Esophagus muscularis mucosa (tissue), 3 donors: ENCODE data around the gene ALG6.

Source experiments
- EP300 ChIP-seq: sonication (generic); formaldehyde crosslinking; IDR thresholded peaks from one replicate; pipeline ENCODE4 v1.6.1; 2017; ENCODE audit warnings: antibody characterized with exemption
- TF ChIP-seq, protein P1 (sequence below), 3 experiments: fragments of 200-600 bp in 2 of 3; fragments of 450-650 bp in 1 of 3; sonication (generic) in 2 of 3; IDR thresholded peaks; one replicate each; pipeline ENCODE4 v1.5.1; 2017 to 2019; ENCODE audit warnings: antibody characterized with exemption in 3 of 3, mild to moderate bottlenecking in 2 of 3, moderate library complexity in 1 of 3

DNA sequence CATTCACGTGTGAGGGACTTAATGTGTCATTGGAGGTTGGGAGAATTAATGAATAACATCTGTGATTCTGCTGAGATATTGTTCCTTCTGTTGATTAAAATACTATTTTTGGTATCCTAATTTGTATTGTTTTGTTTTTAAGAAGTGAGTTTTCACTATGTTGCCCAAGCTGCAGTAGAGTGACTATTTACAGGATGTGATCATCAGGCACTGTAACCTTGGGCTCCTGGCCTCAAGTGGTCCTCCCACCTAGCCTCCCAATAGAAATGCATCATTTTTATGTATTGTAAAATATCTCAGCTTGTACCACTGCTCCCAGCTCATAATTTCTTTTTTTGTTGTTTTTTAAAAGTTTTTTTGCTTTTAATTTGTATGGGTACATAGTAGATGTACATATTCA is 14.3 kb downstream of the ALG6 start:
- no peak for TF ChIP-seq EP300
- TF ChIP-seq, protein P1, sequence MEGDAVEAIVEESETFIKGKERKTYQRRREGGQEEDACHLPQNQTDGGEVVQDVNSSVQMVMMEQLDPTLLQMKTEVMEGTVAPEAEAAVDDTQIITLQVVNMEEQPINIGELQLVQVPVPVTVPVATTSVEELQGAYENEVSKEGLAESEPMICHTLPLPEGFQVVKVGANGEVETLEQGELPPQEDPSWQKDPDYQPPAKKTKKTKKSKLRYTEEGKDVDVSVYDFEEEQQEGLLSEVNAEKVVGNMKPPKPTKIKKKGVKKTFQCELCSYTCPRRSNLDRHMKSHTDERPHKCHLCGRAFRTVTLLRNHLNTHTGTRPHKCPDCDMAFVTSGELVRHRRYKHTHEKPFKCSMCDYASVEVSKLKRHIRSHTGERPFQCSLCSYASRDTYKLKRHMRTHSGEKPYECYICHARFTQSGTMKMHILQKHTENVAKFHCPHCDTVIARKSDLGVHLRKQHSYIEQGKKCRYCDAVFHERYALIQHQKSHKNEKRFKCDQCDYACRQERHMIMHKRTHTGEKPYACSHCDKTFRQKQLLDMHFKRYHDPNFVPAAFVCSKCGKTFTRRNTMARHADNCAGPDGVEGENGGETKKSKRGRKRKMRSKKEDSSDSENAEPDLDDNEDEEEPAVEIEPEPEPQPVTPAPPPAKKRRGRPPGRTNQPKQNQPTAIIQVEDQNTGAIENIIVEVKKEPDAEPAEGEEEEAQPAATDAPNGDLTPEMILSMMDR (IDR thresholded peaks at IDR 0.05) = no peak
